Measurements from ENCODE around the gene PDK1. TPM values are rescaled to one million over a fixed set of nuclear protein-coding genes. Genes with fewer than 3 reads are reported as not detected.

The PDK1 gene
- total RNA-seq, 3 donors from 2014 or later = 11.6 to 16.5 (median 14.7) TPM

DNA sequence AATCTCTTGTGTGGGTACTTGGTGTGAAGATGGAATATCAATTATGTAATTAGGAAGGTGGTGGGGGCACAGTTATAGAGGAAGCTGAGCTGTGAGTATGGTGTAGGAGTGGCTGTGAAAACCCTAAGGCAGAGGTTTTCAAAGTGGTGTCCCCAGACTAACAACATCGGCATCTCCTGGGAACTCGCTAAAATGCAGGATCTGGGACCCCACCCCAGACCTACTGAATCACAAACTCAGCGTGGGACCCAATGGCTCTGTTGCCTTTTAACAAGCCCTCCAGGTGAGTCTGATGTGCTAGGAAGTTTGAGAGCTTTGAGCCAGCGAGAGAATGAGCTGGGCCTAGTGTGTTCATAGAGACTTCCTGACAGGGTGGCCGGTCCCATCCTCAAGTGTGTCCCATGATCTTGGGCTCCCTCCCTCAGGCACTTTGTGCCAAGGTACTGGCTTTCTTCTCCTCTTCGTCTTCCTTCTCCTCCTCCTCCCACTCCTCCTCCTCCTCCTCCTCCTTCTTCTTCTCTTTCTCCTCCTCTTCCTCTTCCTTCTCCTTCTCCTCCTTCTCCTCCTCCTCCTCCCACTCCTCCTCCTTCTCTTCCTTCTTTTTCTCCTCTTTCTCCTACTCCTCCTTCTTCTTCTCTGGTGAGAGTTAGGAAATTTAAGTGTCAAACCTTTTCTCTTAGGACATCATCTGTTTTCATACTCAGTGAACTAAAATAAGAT, 86.6 kb downstream of the PDK1 start:
- DNase-seq = no peak
- Histone ChIP-seq H3K4me1 (ENCODE audit: low read depth) (no peaks in the 10 kb centered on the region), H3K4me3 (no peak overlapping the region), H3K36me3 (ENCODE audit: low read depth) (no peaks in the 10 kb centered on the region), H3K9me3 (no peaks in the 10 kb centered on the region)
- intact Hi-C loops (cut with DNase I, micrococcal nuclease) = no loop called here
- TF ChIP-seq, protein P1, sequence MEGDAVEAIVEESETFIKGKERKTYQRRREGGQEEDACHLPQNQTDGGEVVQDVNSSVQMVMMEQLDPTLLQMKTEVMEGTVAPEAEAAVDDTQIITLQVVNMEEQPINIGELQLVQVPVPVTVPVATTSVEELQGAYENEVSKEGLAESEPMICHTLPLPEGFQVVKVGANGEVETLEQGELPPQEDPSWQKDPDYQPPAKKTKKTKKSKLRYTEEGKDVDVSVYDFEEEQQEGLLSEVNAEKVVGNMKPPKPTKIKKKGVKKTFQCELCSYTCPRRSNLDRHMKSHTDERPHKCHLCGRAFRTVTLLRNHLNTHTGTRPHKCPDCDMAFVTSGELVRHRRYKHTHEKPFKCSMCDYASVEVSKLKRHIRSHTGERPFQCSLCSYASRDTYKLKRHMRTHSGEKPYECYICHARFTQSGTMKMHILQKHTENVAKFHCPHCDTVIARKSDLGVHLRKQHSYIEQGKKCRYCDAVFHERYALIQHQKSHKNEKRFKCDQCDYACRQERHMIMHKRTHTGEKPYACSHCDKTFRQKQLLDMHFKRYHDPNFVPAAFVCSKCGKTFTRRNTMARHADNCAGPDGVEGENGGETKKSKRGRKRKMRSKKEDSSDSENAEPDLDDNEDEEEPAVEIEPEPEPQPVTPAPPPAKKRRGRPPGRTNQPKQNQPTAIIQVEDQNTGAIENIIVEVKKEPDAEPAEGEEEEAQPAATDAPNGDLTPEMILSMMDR (IDR thresholded peaks at IDR 0.05) = no peak
- no peak for ATAC-seq

DNA sequence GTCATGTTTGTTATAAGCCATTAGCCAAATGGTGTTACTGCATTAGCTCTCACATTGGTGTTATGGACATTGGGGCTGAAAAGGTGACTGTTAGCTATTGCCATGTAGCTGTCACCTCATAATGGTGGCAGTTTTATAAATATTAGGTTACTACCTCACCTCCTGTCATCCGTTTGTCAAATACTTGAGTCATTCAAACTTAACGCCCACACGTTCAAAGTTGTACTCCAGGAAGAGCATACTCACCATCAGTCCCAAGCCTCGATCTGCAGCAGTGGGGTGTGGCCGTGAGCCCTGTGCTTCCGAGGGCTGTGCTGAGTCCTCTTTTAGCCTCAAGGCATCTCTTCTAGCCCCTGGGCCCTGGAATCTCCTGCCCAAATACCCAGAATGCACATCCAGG, 87.3 kb downstream of the PDK1 start:
- Histone ChIP-seq H3K36me3 (ENCODE audit: low read depth) (no peaks in the 10 kb centered on the region), H3K4me1 (ENCODE audit: low read depth) (no peaks in the 10 kb centered on the region), H3K9me3 (no peaks in the 10 kb centered on the region), H3K4me3 (no peak overlapping the region)
- ATAC-seq = no peak
- intact Hi-C loops (cut with DNase I, micrococcal nuclease) = no loop called here
- TF ChIP-seq, protein P1 (IDR thresholded peaks at IDR 0.05) = no peak
- DNase-seq = no peak

DNA sequence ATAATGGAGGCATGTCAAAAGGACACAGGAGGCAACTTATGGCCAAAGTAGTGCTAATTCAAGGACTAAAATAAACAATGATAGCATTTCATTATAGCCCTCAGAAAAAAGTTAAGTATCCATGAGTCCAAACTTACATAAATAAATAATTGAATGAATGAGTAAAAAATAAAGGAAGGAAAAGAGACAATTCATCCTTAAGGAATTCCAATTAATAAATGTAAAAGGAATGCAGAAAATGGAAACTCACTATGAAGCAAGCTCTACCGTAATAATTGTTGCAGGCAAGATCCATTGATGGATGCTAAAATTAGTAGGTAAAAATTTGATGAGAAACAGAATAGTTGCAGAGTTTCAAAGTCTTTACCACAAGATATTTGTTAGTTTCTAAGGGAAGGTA, 91.5 kb downstream of the PDK1 start:
- Histone ChIP-seq H3K36me3 (ENCODE audit: low read depth) (no peaks in the 10 kb centered on the region), H3K4me1 (ENCODE audit: low read depth) (no peaks in the 10 kb centered on the region), H3K4me3 (no peak overlapping the region), H3K9me3 (no peaks in the 10 kb centered on the region)
- intact Hi-C loops (cut with DNase I, micrococcal nuclease) = no loop called here
- ATAC-seq (no peak), DNase-seq (no peak)
- TF ChIP-seq, protein P1 (IDR thresholded peaks at IDR 0.05) = no peak

DNA sequence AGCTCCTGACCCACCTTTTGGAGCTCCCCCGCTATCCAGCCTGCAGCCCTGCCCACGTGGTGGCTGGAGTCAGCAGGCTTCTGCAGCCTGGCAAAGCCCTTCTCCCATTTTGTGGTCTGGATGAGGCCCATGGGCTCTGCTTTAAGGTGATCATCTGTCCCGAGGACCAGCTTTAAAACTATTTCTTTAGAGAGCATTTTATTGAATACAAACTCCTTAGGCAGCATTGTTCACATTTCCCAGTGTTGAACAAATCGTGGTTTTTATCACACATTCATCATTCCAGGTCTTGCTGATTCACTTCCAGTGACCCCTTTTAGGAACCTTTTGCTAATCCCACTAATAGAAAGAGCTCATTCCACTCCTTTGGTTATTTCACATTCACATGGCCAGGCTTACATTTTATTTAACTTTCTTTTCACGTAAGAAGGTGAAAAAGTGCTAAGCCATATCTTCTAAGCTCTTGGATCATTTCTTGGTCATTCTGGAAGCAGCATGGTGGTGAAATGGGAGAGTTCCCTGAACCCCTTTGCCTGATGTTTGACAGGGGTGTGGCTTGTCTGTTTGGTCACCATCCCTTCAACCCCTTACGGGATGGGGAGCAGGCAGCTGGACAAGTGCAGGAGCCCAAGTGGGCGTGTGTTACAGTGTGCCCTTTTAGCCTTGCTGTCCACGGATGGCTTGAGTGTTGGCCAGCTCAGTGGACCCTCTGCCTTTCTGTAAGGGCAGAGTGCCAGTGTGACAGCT, 99.4 kb downstream of the PDK1 start:
- ATAC-seq = no peak
- Histone ChIP-seq H3K36me3 (ENCODE audit: low read depth) (no peaks in the 10 kb centered on the region), H3K9me3 (peaks cover 3% of the 10 kb centered on the region), H3K4me1 (ENCODE audit: low read depth) (no peaks in the 10 kb centered on the region), H3K4me3 (no peak overlapping the region)
- TF ChIP-seq, protein P1 (IDR thresholded peaks at IDR 0.05) = no peak
- intact Hi-C loops (cut with DNase I, micrococcal nuclease) = no loop called here
- DNase-seq = no peak

DNA sequence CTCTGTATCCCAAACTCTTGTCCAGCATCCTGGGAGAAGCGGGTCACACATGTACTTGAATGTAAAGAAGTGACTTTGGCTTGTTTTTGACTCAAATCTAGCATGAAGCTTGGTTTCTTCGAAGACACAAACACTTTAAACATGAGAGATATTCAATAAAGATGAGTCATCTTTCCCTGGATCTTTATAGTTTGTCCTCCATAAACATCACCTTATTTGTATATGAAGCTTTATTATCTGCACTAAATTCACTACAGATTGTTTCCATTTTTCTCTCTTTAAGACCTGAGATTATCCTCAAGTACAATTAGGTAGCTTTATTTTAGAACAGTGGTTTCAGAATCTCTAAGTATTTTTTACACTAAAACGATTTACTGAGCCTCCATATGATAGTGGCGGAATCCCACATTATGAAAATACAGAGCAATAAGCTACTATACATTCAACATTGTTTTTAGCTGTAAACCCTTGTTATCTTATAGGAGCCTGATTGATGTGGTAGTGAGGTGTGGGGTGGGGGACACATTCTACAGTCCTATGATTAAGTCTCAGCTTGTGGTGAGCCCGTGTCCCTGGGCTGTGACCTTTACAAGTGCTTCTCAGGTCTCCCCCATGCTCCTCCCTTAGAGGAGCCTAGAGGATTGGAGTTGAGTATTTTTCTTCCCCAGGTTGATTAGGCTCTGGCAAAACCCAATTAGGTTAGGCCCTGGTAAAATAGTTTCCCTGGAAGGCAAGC, 100.1 kb downstream of the PDK1 start:
- intact Hi-C loops (cut with DNase I, micrococcal nuclease) = no loop called here
- H3K4me3 ChIP-seq = no peak overlapping the region
- TF ChIP-seq, protein P1 (IDR thresholded peaks at IDR 0.05) = no peak
- ATAC-seq = no peak
- H3K4me1 ChIP-seq (ENCODE audit: low read depth) = no peaks in the 10 kb centered on the region
- H3K36me3 ChIP-seq (ENCODE audit: low read depth) = no peaks in the 10 kb centered on the region
- H3K9me3 ChIP-seq = peaks cover 3% of the 10 kb centered on the region
- DNase-seq = no peak

Other genes starting within 250 kb of the PDK1 start
- gene ITGA6, start 128.5 kb upstream of the PDK1 start, total RNA-seq = 100 to 1,000 TPM; 116 to 192 (median 178) TPM
- 1 to 10 TPM; 1.2 to 2.8 (median 2.2) TPM for gene RAPGEF4, start 179.8 kb downstream of the PDK1 start, total RNA-seq